PC-3 (cell line): ENCODE results near the gene TRAPPC10.
"Not testable (repeated sequence)": the region's sequence is repeated elsewhere in the genome, so short reads cannot be mapped to it uniquely, and the experiment has no call there.

Experiments used
- EZH2 ChIP-seq: fragments of 300-600 bp; sonication (generic); IDR thresholded peaks from one replicate; pipeline ENCODE4 v1.6.1; 2017; ENCODE audit warnings: antibody characterized with exemption, mild to moderate bottlenecking, low read length; ENCODE audit not compliant: unreplicated experiment
- EZH2phosphoT487 ChIP-seq: fragments of 300-600 bp; sonication (generic); IDR thresholded peaks from 2 replicates; pipeline ENCODE4 v1.6.1; 2018; ENCODE audit warnings: mild to moderate bottlenecking, antibody characterized with exemption, low read length, borderline replicate concordance
- TF ChIP-seq, protein P1 (sequence below): fragments of 300-600 bp; sonication (generic); conservative IDR thresholded peaks from 2 replicates; pipeline ENCODE4 v1.5.1; 2017; ENCODE audit warnings: antibody characterized with exemption, low read depth, mild to moderate bottlenecking, low read length

DNA sequence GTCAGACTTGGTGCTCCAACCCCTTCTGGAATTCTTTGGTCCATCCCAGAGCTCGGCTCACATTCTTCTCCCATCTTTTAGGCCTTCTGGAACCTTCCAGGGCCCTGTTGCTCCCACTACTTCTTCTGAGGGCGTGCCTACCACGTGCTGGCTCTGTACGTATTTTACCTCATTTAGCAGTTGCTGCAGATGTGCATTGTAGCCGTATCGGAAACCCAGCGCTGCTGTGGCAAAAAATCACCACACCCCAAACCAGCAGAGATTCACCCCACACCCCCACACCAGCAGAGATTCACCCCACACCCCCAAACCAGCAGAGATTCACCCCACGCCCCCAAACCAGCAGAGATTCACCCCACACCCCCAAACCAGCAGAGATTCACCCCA lies 143.9 kb downstream of the TRAPPC10 start:
- TF ChIP-seq, protein P1, sequence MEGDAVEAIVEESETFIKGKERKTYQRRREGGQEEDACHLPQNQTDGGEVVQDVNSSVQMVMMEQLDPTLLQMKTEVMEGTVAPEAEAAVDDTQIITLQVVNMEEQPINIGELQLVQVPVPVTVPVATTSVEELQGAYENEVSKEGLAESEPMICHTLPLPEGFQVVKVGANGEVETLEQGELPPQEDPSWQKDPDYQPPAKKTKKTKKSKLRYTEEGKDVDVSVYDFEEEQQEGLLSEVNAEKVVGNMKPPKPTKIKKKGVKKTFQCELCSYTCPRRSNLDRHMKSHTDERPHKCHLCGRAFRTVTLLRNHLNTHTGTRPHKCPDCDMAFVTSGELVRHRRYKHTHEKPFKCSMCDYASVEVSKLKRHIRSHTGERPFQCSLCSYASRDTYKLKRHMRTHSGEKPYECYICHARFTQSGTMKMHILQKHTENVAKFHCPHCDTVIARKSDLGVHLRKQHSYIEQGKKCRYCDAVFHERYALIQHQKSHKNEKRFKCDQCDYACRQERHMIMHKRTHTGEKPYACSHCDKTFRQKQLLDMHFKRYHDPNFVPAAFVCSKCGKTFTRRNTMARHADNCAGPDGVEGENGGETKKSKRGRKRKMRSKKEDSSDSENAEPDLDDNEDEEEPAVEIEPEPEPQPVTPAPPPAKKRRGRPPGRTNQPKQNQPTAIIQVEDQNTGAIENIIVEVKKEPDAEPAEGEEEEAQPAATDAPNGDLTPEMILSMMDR = not testable (repeated sequence)
- not testable (repeated sequence) for TF ChIP-seq EZH2, EZH2phosphoT487
